IMR-90 (cell line): ENCODE data around the gene PSPN. TPM values are rescaled to one million over a fixed set of nuclear protein-coding genes. Genes with fewer than 3 reads are reported as not detected.

Experiments used
- ATAC-seq: fragments of 200-7000 bp; cut with Tn5 transposase; 2 replicates; pipeline ENCODE4 v1.9.1; 2020; ENCODE audit warnings: low read depth, mild to moderate bottlenecking, moderate library complexity
- BruUV-seq: library from RNA; stranded (reverse); fragments of 400-500 nt; replicated peaks from 2 replicates; lab custom pipeline; 2021; lab: Mats Ljungman, UMichigan
- CTCF ChIA-PET: fragments of 300-600 bp; formaldehyde crosslinking; extraction: SDS; loops from one replicate; lab custom pipeline; 2021; ENCODE audit warnings: antibody characterized with exemption; lab: Yijun Ruan, JAX
- POLR2A ChIA-PET: fragments of 300-600 bp; sonication (Branson Sonifier 250); formaldehyde crosslinking; loops from one replicate; lab custom pipeline; 2022; ENCODE audit warnings: antibody characterized with exemption; ENCODE audit not compliant: unreplicated experiment; lab: Charles Lee
- DNase-seq: peaks from one replicate; pipeline ENCODE4 v3.0.0; 2013
- H2AFZ ChIP-seq: replicated peaks from 2 replicates; pipeline ENCODE3; 2013; ENCODE audit warnings: low read length, mild to moderate bottlenecking; ENCODE audit not compliant: poor library complexity
- H2AK5ac ChIP-seq: 2 replicates; pipeline ENCODE4 v1.6.1; 2013; ENCODE audit warnings: low read depth, low read length, inconsistent platforms
- H2AK9ac ChIP-seq: replicated peaks from 2 replicates; pipeline ENCODE3; 2013; ENCODE audit warnings: mild to moderate bottlenecking, low read depth, low read length, moderate library complexity; ENCODE audit not compliant: poor library complexity
- H2BK120ac ChIP-seq: 2 replicates; pipeline ENCODE4 v1.6.1; 2013; ENCODE audit warnings: low read depth, low read length, inconsistent platforms
- H2BK15ac ChIP-seq: 3 replicates; pipeline ENCODE4 v1.6.1; 2013; ENCODE audit warnings: low read depth, low read length, inconsistent platforms
- H2BK20ac ChIP-seq: 2 replicates; pipeline ENCODE4 v1.6.1; 2013; ENCODE audit warnings: low read depth, mild to moderate bottlenecking, inconsistent platforms, low read length, moderate library complexity
- H2BK5ac ChIP-seq: 2 replicates; pipeline ENCODE4 v1.6.1; 2013; ENCODE audit warnings: mild to moderate bottlenecking, low read depth, low read length, inconsistent platforms; ENCODE audit not compliant: poor library complexity, severe bottlenecking
- H3K14ac ChIP-seq: replicated peaks from 2 replicates; pipeline ENCODE4 v1.6.1; 2013; ENCODE audit warnings: low read depth, low read length, inconsistent platforms
- H3K18ac ChIP-seq: 2 replicates; pipeline ENCODE4 v1.6.1; 2013; ENCODE audit warnings: low read depth, low read length, control low read depth
- H3K23ac ChIP-seq: 2 replicates; pipeline ENCODE4 v1.6.1; 2013; ENCODE audit warnings: low read depth, low read length, inconsistent platforms
- H3K27ac ChIP-seq: 2 replicates; pipeline ENCODE4 v1.5.1; 2013; ENCODE audit warnings: mild to moderate bottlenecking, control low read depth, low read length; ENCODE audit not compliant: insufficient read depth
- H3K27me3 ChIP-seq: 2 replicates; pipeline ENCODE4 v1.6.1; 2013; ENCODE audit warnings: low read length; ENCODE audit not compliant: control insufficient read depth, insufficient read depth
- H3K36me3 ChIP-seq: 2 replicates; pipeline ENCODE4 v1.6.1; 2013; ENCODE audit warnings: low read length, mixed read lengths; ENCODE audit not compliant: control insufficient read depth, insufficient read depth
- H3K4ac ChIP-seq: 2 replicates; pipeline ENCODE4 v1.6.1; 2013; ENCODE audit warnings: low read depth, low read length, inconsistent platforms
- H3K4me1 ChIP-seq: 2 replicates; pipeline ENCODE4 v1.6.1; 2013; ENCODE audit warnings: low read length, mixed read lengths; ENCODE audit not compliant: control insufficient read depth, insufficient read depth
- H3K4me2 ChIP-seq: 2 replicates; pipeline ENCODE4 v1.6.1; 2013; ENCODE audit warnings: low read depth, mild to moderate bottlenecking, control low read depth, low read length, moderate library complexity
- H3K4me3 ChIP-seq: 2 replicates; pipeline ENCODE4 v1.5.1; 2013; ENCODE audit warnings: low read depth, mild to moderate bottlenecking, control low read depth, low read length, moderate library complexity; ENCODE audit not compliant: insufficient read depth
- H3K56ac ChIP-seq: 2 replicates; pipeline ENCODE4 v1.6.1; 2013; ENCODE audit warnings: low read length, inconsistent platforms; ENCODE audit not compliant: insufficient read depth; ENCODE audit errors: extremely low read depth
- H3K79me1 ChIP-seq, 2 experiments: 2 replicates each; pipeline ENCODE4 v1.6.1; 2013; ENCODE audit warnings: low read length in 2 of 2, inconsistent platforms in 1 of 2, low read depth in 1 of 2
- H3K9ac ChIP-seq: 2 replicates; pipeline ENCODE4 v1.6.1; 2013; ENCODE audit warnings: low read depth, low read length, control low read depth
- H3K9me1 ChIP-seq: 2 replicates; pipeline ENCODE4 v1.6.1; 2013; ENCODE audit warnings: low read length, inconsistent platforms; ENCODE audit not compliant: insufficient read depth
- H3K9me3 ChIP-seq: 2 replicates; pipeline ENCODE4 v1.6.1; 2013; ENCODE audit warnings: low read length; ENCODE audit not compliant: control insufficient read depth, insufficient read depth
- H4K20me1 ChIP-seq: 2 replicates; pipeline ENCODE4 v1.6.1; 2013; ENCODE audit warnings: low read length, inconsistent platforms; ENCODE audit not compliant: insufficient read depth
- H4K5ac ChIP-seq: 2 replicates; pipeline ENCODE4 v1.6.1; 2013; ENCODE audit warnings: mild to moderate bottlenecking, low read depth, low read length, control low read depth
- H4K8ac ChIP-seq, 2 experiments: 2 replicates each; pipeline ENCODE4 v1.6.1; 2013; ENCODE audit warnings: low read depth in 2 of 2, low read length in 2 of 2, control low read depth in 1 of 2, inconsistent platforms in 1 of 2
- H4K91ac ChIP-seq: 2 replicates; pipeline ENCODE4 v1.6.1; 2013; ENCODE audit warnings: low read depth, low read length, inconsistent platforms; ENCODE audit not compliant: insufficient read depth
- CHD1 ChIP-seq: IDR thresholded peaks from 2 replicates; pipeline ENCODE4 v1.6.1; 2012; ENCODE audit warnings: low read depth, low read length, improper control_type of control experiment
- ELK1 ChIP-seq: fragments of 150-350 bp; IDR thresholded peaks from 2 replicates; pipeline ENCODE4 v1.6.1; 2016; ENCODE audit warnings: low read depth, mild to moderate bottlenecking, low read length, moderate library complexity, borderline replicate concordance
- MAFK ChIP-seq: IDR thresholded peaks from 2 replicates; pipeline ENCODE4 v1.6.1; 2012; ENCODE audit warnings: low read depth, low read length, improper control_type of control experiment
- MAZ ChIP-seq: IDR thresholded peaks from 2 replicates; pipeline ENCODE4 v1.6.1; 2012; ENCODE audit warnings: low read depth, mild to moderate bottlenecking, low read length, improper control_type of control experiment, moderate library complexity, borderline replicate concordance
- MXI1 ChIP-seq: IDR thresholded peaks from 2 replicates; pipeline ENCODE4 v1.6.1; 2012; ENCODE audit warnings: low read depth, mild to moderate bottlenecking, low read length, moderate library complexity, borderline replicate concordance
- POLR2A ChIP-seq: IDR thresholded peaks from 2 replicates; pipeline ENCODE4 v1.6.1; 2012; ENCODE audit warnings: mild to moderate bottlenecking, low read depth, low read length
- RCOR1 ChIP-seq: IDR thresholded peaks from 2 replicates; pipeline ENCODE4 v1.6.1; 2012; ENCODE audit warnings: mild to moderate bottlenecking, low read length, improper control_type of control experiment; ENCODE audit not compliant: insufficient replicate concordance
- RFX5 ChIP-seq: IDR thresholded peaks from 2 replicates; pipeline ENCODE4 v1.8.0; 2012; ENCODE audit warnings: low read depth, mild to moderate bottlenecking, low read length, moderate library complexity
- USF2 ChIP-seq: fragments of 150-350 bp; IDR thresholded peaks from 2 replicates; pipeline ENCODE4 v1.6.1; 2017; ENCODE audit warnings: mild to moderate bottlenecking, antibody characterized with exemption, low read length, low read depth
- WGBS, 2 experiments: methylation state at CpG; one replicate each; pipeline versions ENCODE4 v1.1.5 to v1.1.7; 2013; ENCODE audit warnings: missing lambda C conversion rate in 2 of 2; ENCODE audit not compliant: insufficient read length in 1 of 2; ENCODE audit errors: extremely low coverage in 2 of 2; 5-methylcytosine and 5-hydroxymethylcytosine counted together
- dilution Hi-C: fragments of 300-500 bp; cut with HindIII; formaldehyde crosslinking; loops from one replicate; pipeline ENCODE4 v1.14.3; 2018; ENCODE audit warnings: low sequenced_read_pairs; ENCODE audit not compliant: unreplicated experiment
- in situ Hi-C: fragments of 300-500 bp; cut with MboI; formaldehyde crosslinking; loops from 3 replicates; pipeline ENCODE4 v1.14.3; 2019; ENCODE audit warnings: low sequenced_read_pairs, inconsistent platforms, mixed read lengths
- intact Hi-C: fragments of 100-400 bp; cut with micrococcal nuclease; formaldehyde crosslinking; loops from 2 replicates; pipeline ENCODE4 v1.10.0; 2022
- polyA plus RNA-seq, 3 experiments: library from polyadenylated mRNA; depleted of rRNA; stranded (reverse); fragments of >200 nt; gene quantifications; 2 replicates each; pipeline ENCODE4 v1.2.3, GENCODE V29; 2012; ENCODE audit warnings: low replicate concordance in 1 of 3
- total RNA-seq: library from RNA; depleted of rRNA; stranded (reverse); fragments of >200 nt; gene quantifications from 2 replicates; pipeline ENCODE4 v1.2.3, GENCODE V29; 2012

PSPN gene
- total and polyA plus RNA-seq, 2 of the 4 experiments (the other 2 are of a cell fraction), result 0.34 to 0.54 TPM

- Histone ChIP-seq H3K4me2 (no peak overlapping the region), H3K14ac (no peak overlapping the region), H3K18ac (no peak overlapping the region), H3K9me3 (peaks cover 2% of the 10 kb centered on the region; the same call in 1 of the 2 replicates), H3K9me1 (peaks cover 13% of the 10 kb centered on the region), H4K20me1 (no peaks in the 10 kb centered on the region), H2BK120ac (no peak overlapping the region), H2AK9ac (peak overlapping the region; percentile 100), H4K5ac (no peak overlapping the region), H3K27ac (no peak overlapping the region), H2BK5ac (no peak overlapping the region), H3K9ac (no peak overlapping the region), H2AK5ac (peak overlapping the region; percentile 9; the same call in 1 of the 2 replicates), H3K56ac (no peak overlapping the region), H3K36me3 (peaks cover 9% of the 10 kb centered on the region), H3K4ac (no peak overlapping the region), H4K91ac (no peak overlapping the region), H3K23ac (no peak overlapping the region), H3K27me3 (no peaks in the 10 kb centered on the region), H3K4me3 (no peak overlapping the region), H4K8ac (no peak overlapping the region), H3K79me1 (peaks cover 7 to 14% of the 10 kb centered on the region in 2 experiments; a peak in 3 of 4 replicates), H2AFZ (peak overlapping the region; percentile 56), H2BK15ac (no peak overlapping the region), H3K4me1 (peaks cover 11% of the 10 kb centered on the region), H2BK20ac (no peak overlapping the region)
- in situ Hi-C loops (no loop called here), dilution Hi-C loops (no loop called here), intact Hi-C loops (no loop called here)
- POLR2A ChIA-PET, result no interaction called here
- WGBS, 2 experiments, result 91% methylated on average over 16 of the region's 29 CpGs; no CpG with 5 or more reads in 1 of the 2 experiments
- DNase-seq (no peak), ATAC-seq (no peak)
- TF ChIP-seq USF2 (no peak), RFX5 (no peak), ELK1 (no peak), CHD1 (no peak), MAFK (no peak), POLR2A (no peak), RCOR1 (no peak), MAZ (no peak), MXI1 (no peak)
- no TSS peak for BruUV-seq
- CTCF ChIA-PET, result no interaction called here
Measured at GRCh38 chr19:6374711-6375410, 872 bp downstream of the PSPN start.
